ENCODE measurements around the gene CHSY1. TPM values are rescaled to one million over a fixed set of nuclear protein-coding genes. Genes with fewer than 3 reads are reported as not detected.

CHSY1 gene
- total RNA-seq, 1 donor from 2014 or later = 28.0 TPM

GRCh38 chr15:101276501-101277037 is 24.7 kb upstream of the CHSY1 start:
- H3K4me1 ChIP-seq = peaks cover 19% of the 10 kb centered on the region
- intact Hi-C loops (cut with DNase I) = no loop called here
- H3K36me3 ChIP-seq = peaks cover 2 to 45% of the 10 kb centered on the region in 2 donors
- no peaks in the 10 kb centered on the region for H3K9me3 ChIP-seq
- no peak for TF ChIP-seq POLR2AphosphoS5 (IDR thresholded peaks at IDR 0.05; ENCODE audit: insufficient read depth in 1 of 2, low read depth in 1 of 2)
- no peak for TF ChIP-seq POLR2A (IDR thresholded peaks at IDR 0.05)
- TF ChIP-seq, protein P1, sequence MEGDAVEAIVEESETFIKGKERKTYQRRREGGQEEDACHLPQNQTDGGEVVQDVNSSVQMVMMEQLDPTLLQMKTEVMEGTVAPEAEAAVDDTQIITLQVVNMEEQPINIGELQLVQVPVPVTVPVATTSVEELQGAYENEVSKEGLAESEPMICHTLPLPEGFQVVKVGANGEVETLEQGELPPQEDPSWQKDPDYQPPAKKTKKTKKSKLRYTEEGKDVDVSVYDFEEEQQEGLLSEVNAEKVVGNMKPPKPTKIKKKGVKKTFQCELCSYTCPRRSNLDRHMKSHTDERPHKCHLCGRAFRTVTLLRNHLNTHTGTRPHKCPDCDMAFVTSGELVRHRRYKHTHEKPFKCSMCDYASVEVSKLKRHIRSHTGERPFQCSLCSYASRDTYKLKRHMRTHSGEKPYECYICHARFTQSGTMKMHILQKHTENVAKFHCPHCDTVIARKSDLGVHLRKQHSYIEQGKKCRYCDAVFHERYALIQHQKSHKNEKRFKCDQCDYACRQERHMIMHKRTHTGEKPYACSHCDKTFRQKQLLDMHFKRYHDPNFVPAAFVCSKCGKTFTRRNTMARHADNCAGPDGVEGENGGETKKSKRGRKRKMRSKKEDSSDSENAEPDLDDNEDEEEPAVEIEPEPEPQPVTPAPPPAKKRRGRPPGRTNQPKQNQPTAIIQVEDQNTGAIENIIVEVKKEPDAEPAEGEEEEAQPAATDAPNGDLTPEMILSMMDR (IDR thresholded peaks at IDR 0.05) = peak in 1 of 3 experiments; percentile 14
- no peaks in the 10 kb centered on the region for H3K27me3 ChIP-seq
- H3K27ac ChIP-seq = peak overlapping the region; percentile 82
- DNase-seq (ENCODE audit: extremely low spot score in 2 of 2) = no peak
- H3K4me3 ChIP-seq = peak overlapping the region; percentile 87 to 94

- H3K9me3 ChIP-seq = no peaks in the 10 kb centered on the region
- TF ChIP-seq POLR2A (IDR thresholded peaks at IDR 0.05) (no peak), POLR2AphosphoS5 (IDR thresholded peaks at IDR 0.05; ENCODE audit: insufficient read depth in 1 of 2, low read depth in 1 of 2) (no peak)
- no peak overlapping the region for H3K27ac ChIP-seq
- intact Hi-C loops (cut with DNase I) = no loop called here
- no peaks in the 10 kb centered on the region for H3K27me3 ChIP-seq
- H3K36me3 ChIP-seq = peaks cover 4 to 51% of the 10 kb centered on the region in 2 donors
- no peak for DNase-seq (ENCODE audit: extremely low spot score in 2 of 2)
- no peak overlapping the region for H3K4me3 ChIP-seq
- peaks cover 19% of the 10 kb centered on the region for H3K4me1 ChIP-seq
These were observed 23.2 kb upstream of the CHSY1 start for GRCh38 chr15:101275018-101275417.

DNA sequence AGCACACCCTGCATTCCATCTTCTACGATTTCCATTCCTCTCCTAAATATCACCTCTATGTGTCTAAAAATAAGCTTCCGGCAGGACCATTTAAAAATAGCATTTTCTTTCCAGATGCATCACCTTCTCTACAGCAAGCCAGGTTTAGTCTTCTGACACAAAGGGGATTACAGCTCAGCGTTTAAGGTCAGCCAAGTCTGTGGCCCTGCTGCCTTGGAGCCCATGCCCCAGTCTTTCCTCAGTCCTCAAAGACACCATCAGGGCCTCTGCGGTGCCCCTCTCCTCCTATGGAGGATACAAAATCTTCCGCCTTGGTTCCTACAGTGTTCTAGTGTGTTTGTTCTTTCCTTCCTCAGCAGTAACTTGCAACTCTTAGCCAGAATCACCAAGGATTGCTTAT is 21.7 kb upstream of the CHSY1 start:
- peaks cover 19% of the 10 kb centered on the region for H3K4me1 ChIP-seq
- peak in 1 of 2 donors; percentile 34 for DNase-seq (ENCODE audit: extremely low spot score in 2 of 2)
- H3K27ac ChIP-seq = no peak overlapping the region
- H3K9me3 ChIP-seq = no peaks in the 10 kb centered on the region
- H3K27me3 ChIP-seq = no peaks in the 10 kb centered on the region
- intact Hi-C loops (cut with DNase I) = no loop called here
- no peak overlapping the region for H3K4me3 ChIP-seq
- TF ChIP-seq POLR2AphosphoS5 (IDR thresholded peaks at IDR 0.05; ENCODE audit: insufficient read depth in 1 of 2, low read depth in 1 of 2) (no peak), POLR2A (IDR thresholded peaks at IDR 0.05) (no peak)
- TF ChIP-seq, protein P1 (IDR thresholded peaks at IDR 0.05) = no peak
- peaks cover 4 to 56% of the 10 kb centered on the region in 2 donors for H3K36me3 ChIP-seq

DNA sequence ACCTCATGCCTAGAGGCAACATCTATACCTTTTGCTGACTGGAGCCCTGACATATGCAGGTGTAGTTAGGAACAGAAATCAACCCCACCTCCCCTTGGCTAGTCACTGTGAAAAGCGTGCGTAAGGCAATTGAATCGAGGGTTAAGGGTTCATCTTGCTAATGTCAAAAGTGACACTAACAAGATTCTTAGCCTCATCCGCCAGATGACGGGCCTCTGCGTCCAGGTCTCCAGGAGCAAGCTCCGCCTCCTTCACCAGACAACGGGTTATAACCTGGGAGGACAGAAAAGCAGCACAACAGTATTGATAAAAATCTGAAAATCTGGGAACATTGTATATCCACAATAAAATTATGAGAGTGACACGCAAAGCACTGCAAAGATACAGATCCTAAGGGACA is 20.7 kb upstream of the CHSY1 start:
- no peaks in the 10 kb centered on the region for H3K27me3 ChIP-seq
- TF ChIP-seq POLR2AphosphoS5 (IDR thresholded peaks at IDR 0.05; ENCODE audit: insufficient read depth in 1 of 2, low read depth in 1 of 2) (no peak), POLR2A (IDR thresholded peaks at IDR 0.05) (no peak)
- TF ChIP-seq, protein P1 (IDR thresholded peaks at IDR 0.05) = no peak
- intact Hi-C loops (cut with DNase I) = no loop called here
- no peak overlapping the region for H3K27ac ChIP-seq
- peaks cover 4 to 56% of the 10 kb centered on the region in 2 donors for H3K36me3 ChIP-seq
- H3K4me1 ChIP-seq = peaks cover 17% of the 10 kb centered on the region
- no peak overlapping the region for H3K4me3 ChIP-seq
- no peak for DNase-seq (ENCODE audit: extremely low spot score in 2 of 2)
- no peaks in the 10 kb centered on the region for H3K9me3 ChIP-seq

GRCh38 chr15:101269479-101270223 is 17.8 kb upstream of the CHSY1 start:
- Histone ChIP-seq H3K36me3 (peaks cover 4 to 52% of the 10 kb centered on the region in 2 donors), H3K9me3 (no peaks in the 10 kb centered on the region), H3K27ac (no peak overlapping the region), H3K4me3 (no peak overlapping the region), H3K4me1 (peaks cover 14% of the 10 kb centered on the region), H3K27me3 (no peaks in the 10 kb centered on the region)
- no peak for DNase-seq (ENCODE audit: extremely low spot score in 2 of 2)
- intact Hi-C loops (cut with DNase I) = no loop called here
- TF ChIP-seq POLR2A (IDR thresholded peaks at IDR 0.05) (no peak), POLR2AphosphoS5 (IDR thresholded peaks at IDR 0.05; ENCODE audit: insufficient read depth in 1 of 2, low read depth in 1 of 2) (no peak)
- TF ChIP-seq, protein P1 (IDR thresholded peaks at IDR 0.05) = no peak
